Muscle layer of duodenum (tissue), 2 donors: ENCODE results near the gene UROC1.

Experiments used
- H3K27ac ChIP-seq: one replicate; pipeline ENCODE4 v1.7.0; 2013; ENCODE audit warnings: mild to moderate bottlenecking, low read length
- H3K27me3 ChIP-seq: one replicate; pipeline ENCODE4 v1.7.0; 2013; ENCODE audit warnings: low read depth, mild to moderate bottlenecking, control low read depth, low read length
- H3K36me3 ChIP-seq, 2 donors: one replicate each; pipeline ENCODE4 v1.7.0; 2013; ENCODE audit warnings: low read length in 2 of 2, control low read depth in 1 of 2, mild to moderate bottlenecking in 1 of 2; ENCODE audit not compliant: insufficient read depth in 2 of 2, control insufficient read depth in 1 of 2
- H3K4me1 ChIP-seq, 2 donors: one replicate each; pipeline ENCODE4 v1.7.0; 2013; ENCODE audit warnings: low read length in 2 of 2, mild to moderate bottlenecking in 2 of 2, control low read depth in 1 of 2, moderate library complexity in 1 of 2; ENCODE audit not compliant: insufficient read depth in 2 of 2, control insufficient read depth in 1 of 2
- H3K4me3 ChIP-seq, 2 donors: one replicate each; pipeline ENCODE4 v1.7.0; 2013; ENCODE audit warnings: low read length in 2 of 2, low read depth in 1 of 2, mild to moderate bottlenecking in 1 of 2
- H3K9me3 ChIP-seq, 2 donors: one replicate each; pipeline ENCODE4 v1.7.0; 2013; ENCODE audit warnings: low read length in 2 of 2, control low read depth in 1 of 2, mild to moderate bottlenecking in 1 of 2; ENCODE audit not compliant: control insufficient read depth in 1 of 2
- donor health status: healthy.

UROC1 gene

DNA sequence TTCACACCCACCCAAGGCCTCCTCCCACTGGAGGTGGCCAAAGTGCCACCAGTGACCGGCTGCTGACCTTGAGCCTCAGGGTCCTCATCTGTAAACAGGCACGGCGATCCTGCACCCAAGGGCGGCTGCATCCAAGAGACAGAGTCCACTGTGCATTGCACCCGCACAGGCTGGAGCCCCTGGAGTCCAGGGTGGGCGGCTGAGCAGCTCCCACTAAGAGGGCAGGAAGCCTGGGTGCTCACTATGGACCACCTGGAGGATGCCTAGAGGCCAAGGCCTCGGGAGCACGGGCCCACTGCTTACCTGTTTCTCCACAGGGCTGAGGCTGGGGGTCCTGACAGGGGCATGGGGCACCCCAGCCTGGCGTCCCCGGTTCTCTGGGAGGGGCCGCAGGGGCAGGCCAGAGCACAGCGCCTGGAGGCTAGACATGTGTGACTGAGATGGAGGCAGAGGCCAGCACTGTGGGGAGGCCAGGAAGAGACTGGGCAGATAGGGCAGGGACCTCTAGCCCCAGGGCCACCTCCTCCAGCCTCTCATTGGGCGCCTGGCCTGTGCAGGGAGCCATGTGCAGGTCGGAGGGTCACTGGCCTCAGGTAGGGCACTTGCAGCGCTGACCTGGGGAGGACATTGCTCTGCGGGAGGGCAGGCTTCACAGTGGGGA is at the start of gene UROC1:
TSS of gene UROC1 (minus strand) at position 483 of the 661 bp plus-strand sequence. CDS start at position 429, 54 bp downstream.
- no peaks in the 10 kb centered on the region for H3K27me3 ChIP-seq
- no peak within 1 kb of the TSS for H3K27ac ChIP-seq
- H3K4me3 ChIP-seq = no peak within 1 kb of the TSS
- no peaks in the 10 kb centered on the region for H3K4me1 ChIP-seq
- no peaks in the 10 kb centered on the region for H3K9me3 ChIP-seq
- no peaks in the 10 kb centered on the region for H3K36me3 ChIP-seq

DNA sequence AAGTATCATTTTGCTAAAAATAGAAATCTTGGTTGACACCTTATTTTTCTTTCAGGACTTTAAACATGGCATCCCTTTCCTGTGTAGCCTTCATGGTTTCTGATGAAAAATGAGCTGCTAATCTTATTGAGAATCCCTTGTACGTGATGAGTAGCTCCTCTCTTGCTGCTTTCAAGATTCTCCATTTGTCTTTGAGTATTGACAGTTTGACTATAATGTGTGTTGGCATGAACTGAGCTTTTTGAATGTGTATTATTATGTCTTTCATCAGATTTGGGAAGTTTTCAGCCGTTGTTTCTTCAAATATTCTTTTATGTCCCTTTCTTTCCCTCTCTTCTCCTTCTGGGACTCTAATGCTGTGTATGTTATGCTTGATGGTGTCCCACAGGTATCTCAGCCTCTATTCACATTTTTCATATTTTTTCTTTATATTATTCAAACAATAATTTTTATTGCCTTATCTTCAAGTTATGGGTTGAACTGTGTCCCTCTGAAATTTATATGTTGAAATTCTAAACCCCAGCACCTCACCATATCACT is 45.2 kb upstream of the UROC1 start:
- H3K36me3 ChIP-seq = no peaks in the 10 kb centered on the region
- H3K9me3 ChIP-seq = peaks cover 4 to 5% of the 10 kb centered on the region in 2 donors
- no peak overlapping the region for H3K27ac ChIP-seq
- H3K4me1 ChIP-seq = no peaks in the 10 kb centered on the region
- no peak overlapping the region for H3K4me3 ChIP-seq
- H3K27me3 ChIP-seq = no peaks in the 10 kb centered on the region

DNA sequence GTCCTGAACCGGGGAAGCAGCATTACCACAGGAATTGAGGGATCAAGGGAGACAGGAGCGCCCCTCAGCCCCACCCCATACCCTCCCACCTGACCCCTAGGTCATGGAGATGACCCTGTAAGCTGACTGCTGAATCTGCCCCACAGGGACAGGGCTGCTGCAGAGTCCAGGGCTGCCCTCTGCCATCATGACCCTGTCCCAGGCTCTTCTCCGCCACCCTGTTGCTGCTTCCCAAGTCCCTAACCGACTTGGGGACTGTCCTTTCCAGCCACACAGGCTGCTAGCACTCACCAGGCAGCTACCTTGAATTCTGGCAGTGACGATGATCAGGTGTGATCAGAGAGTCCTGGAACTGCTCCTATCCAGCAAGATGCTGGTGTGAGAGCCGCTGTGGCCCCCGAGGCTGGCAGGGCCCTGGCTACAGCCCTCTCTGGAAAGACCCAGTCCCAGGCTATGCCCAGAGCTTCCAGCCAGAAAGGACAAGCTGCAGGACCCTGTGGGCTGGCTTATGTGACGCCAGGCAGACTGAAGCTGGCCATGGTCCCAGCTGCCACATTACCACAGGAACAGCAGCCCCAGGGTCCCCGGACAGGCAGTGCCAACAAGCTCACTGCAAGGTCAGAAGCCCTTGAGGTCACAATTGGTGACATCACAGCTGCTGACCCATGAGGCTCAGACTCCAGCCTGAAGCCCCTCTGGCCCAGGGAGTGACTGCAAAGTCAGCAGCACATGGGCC is 40.9 kb upstream of the UROC1 start, which contains the start of gene C3orf22:
TSS of gene C3orf22 (minus strand) at position 597 of the 736 bp plus-strand sequence. CDS start 5,542 bp downstream, outside the sequence.
- Histone ChIP-seq H3K9me3 (peaks cover 4 to 5% of the 10 kb centered on the region in 2 donors), H3K4me1 (no peaks in the 10 kb centered on the region), H3K27ac (no peak within 1 kb of the TSS), H3K36me3 (no peaks in the 10 kb centered on the region), H3K4me3 (no peak within 1 kb of the TSS), H3K27me3 (no peaks in the 10 kb centered on the region)

DNA sequence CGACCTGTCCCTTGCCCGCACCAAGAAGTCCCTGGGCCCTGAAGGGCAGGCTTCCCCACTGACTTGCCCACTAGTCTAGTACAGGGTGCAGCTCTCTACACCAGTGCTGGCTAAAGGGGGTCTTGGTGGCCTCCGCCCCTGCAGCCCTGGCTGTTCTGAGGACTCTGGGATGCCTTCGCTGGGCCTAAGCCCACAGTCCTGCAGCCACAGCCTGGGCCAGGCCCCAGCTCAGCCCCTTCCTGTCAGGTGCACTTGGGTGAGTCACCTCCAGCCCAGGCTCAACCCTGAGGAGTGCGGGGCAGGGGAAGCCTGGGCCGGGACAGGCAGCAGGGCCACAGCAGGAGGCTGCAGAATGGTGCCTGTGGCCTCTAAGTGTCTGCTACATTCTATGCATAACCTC is 40.2 kb upstream of the UROC1 start:
- no peaks in the 10 kb centered on the region for H3K27me3 ChIP-seq

DNA sequence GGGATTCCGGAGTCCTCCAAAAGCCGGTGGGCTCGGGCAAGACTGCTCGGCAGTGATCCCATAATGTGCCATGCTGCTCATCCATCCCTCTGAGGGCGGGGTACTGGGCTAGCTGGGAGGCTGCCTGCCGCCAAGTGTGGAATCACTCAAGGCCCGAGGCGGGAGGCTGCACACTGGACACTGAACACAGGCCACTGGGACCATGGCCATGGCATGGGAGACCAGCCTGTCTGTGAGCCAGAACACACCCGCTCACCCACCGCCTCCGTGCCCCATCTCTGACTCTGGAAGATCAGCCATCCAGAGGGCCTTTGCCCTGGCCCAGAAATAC is 39.8 kb upstream of the UROC1 start:
- Histone ChIP-seq H3K27me3 (no peaks in the 10 kb centered on the region), H3K9me3 (peaks cover under 1 to 4% of the 10 kb centered on the region in 2 donors), H3K36me3 (no peaks in the 10 kb centered on the region), H3K4me3 (no peak overlapping the region), H3K27ac (no peak overlapping the region), H3K4me1 (no peaks in the 10 kb centered on the region)

More for the DNA sequence above, 40.2 kb upstream of the UROC1 start:
- H3K27ac ChIP-seq = no peak overlapping the region
- H3K4me1 ChIP-seq = no peaks in the 10 kb centered on the region
- H3K9me3 ChIP-seq = peaks cover 4% of the 10 kb centered on the region in 2 donors
- no peaks in the 10 kb centered on the region for H3K36me3 ChIP-seq
- H3K4me3 ChIP-seq = no peak overlapping the region

DNA sequence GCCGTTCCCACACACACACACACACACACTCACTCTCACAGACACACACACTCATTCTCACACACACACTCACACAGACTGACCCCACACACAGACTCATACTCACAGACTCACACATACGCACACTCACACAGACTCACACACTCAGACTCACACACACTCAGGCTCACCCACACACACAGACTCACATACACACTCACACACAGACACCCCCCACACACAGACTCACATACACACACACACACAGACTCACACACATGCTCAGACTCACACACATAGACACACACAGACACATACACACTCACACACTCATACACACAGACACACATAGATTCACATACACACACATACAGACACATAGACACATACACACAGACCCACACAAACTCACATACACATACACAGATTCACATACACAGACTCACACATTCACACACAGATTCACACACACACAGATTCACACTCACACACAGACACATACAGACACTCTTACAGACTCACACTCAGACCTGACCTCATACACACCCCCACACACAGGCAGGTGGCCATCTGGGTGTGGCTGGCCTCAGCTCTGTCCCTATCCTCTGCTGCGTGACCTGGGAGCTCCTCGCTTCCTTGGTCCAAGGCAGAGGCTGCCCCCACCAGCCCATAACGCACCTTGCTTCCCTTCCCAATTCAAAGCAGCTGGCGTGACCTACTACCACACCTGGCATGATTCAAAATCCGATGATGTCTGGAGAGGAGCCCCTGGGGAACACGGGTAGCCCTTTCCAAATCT is 39.3 kb upstream of the UROC1 start:
- H3K9me3 ChIP-seq = peaks cover 0 to 2% of the 10 kb centered on the region in 2 donors
- no peaks in the 10 kb centered on the region for H3K4me1 ChIP-seq
- no peak overlapping the region for H3K4me3 ChIP-seq
- H3K27me3 ChIP-seq = no peaks in the 10 kb centered on the region
- H3K27ac ChIP-seq = no peak overlapping the region
- no peaks in the 10 kb centered on the region for H3K36me3 ChIP-seq

DNA sequence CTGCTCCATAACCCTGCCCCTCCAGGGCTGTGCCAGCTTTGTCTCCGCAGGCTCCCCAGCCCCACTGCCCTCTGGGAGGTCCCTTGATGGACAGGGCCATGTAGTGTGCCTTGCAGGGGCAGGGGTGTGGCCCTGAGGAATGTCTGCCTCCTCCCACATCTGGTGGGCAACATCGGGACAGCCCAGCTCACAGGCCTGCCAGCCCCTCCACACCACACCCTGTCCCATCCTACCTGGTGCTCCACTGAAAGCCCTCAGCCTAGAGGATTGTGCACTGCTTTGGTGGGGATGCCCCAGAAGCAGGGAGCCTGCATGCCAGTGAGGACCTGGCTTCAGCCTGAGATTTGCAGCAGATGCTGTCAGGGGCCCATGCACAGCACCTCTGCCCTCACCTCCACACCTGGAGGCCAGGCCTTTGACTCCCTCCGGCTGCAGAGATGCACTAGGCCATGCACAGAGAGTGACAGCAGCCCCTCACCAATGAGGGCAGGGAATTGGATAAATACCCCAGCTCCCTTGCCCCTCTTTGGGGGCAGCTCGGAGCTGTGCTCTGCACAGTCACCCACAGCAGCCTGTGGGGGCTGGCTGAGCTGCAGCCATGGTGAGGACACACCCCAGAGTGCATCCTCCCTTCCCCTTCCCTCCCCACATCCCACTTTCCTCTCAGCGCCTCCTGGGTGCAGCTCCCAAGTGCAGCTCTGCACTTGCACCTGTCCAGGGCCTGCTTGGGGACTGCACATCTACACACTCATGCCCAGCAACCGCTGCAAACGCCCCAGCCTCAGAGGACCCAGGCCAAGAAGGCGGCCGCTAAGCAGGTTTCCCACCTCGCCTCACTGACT is 38.4 kb upstream of the UROC1 start:
- Histone ChIP-seq H3K27me3 (no peaks in the 10 kb centered on the region), H3K36me3 (no peaks in the 10 kb centered on the region), H3K4me3 (no peak overlapping the region), H3K4me1 (no peaks in the 10 kb centered on the region), H3K9me3 (no peaks in the 10 kb centered on the region), H3K27ac (no peak overlapping the region)

DNA sequence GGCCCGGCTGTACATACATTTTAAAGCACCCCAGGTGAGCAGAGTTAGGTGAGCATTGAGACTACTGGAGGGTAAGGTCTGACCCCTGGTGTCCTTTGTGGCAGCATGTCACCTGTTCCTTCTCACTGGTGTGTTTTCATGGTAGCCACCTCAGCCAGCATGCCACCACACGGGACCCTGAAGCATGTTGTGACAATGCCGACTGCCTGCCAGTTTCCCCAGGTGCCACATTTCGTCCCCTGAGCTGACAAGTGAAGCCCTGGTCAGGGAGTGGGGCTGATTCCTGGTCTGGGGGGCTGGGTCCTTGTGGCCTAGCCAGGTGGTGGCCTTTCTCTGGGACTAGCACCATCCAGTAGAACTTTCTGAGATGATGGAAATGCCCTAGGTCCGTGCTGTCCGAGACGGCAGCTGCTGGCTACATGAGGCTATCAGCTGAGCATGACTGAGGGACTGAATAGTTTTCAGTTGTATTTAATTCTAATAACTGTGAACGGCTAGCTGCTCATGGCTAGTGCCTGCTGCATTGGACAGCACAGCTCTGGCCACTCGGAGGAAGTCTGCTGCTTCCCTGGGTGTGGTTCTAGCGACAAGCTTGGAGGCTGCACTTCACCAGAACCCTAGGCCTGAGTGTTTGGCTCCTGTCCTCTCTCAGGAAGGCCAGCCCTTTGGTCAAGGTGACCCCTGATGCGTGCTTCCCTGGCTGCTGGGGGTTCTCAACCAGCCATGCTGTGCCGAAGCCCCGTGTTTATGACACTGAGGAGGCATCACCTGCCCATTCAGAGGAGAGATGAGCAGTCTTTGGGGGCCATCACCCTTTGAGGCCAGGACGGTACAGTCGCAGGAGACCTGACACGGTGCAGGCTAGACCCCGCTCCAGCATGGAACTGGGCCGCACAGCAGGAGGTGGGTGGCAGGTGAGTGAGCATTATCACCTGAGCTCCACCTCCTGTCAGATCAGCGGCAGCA is 37.3 kb upstream of the UROC1 start:
- H3K4me3 ChIP-seq = no peak overlapping the region

DNA sequence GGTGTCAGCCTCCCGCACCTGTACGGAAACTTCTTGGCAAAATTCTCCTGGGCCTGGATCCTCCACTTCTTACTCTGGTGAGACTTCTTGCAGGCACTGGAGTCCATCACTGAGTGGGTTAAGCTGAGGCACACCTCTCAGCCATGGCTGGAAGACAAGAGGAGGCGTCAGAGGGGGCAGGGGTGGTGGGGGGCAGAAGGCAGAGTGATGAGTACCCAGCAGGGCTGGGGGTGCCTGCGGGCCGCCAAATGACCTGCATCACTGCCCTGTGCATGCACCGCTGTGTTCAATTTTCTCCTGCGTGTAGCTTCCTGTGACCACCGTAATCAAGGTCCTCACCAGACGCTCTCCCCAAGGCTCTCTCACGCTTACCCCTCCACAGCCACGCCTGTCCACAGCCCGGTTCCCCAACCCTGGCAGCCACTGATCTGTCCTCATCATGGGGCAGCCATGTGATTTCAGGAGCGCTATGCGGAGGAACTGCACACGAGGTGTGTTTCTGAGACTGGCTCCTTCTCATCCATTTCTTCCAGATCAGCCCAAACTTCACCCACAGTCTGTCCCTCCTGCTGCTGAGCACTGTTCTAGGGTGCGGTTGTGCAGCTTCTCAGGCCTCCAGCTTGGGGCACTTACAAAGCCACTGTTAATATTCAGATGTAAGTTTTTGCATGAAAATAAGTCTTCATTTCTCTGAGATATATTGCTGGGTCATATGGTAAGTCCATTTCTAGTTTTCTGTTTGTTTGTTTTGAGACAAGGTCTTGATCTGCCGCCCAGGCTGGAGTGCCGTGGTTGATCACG is 35.9 kb upstream of the UROC1 start:
- Histone ChIP-seq H3K9me3 (no peaks in the 10 kb centered on the region), H3K27me3 (no peaks in the 10 kb centered on the region), H3K36me3 (no peaks in the 10 kb centered on the region), H3K27ac (no peak overlapping the region), H3K4me1 (no peaks in the 10 kb centered on the region), H3K4me3 (no peak overlapping the region)

More for the DNA sequence above, 37.3 kb upstream of the UROC1 start:
- no peaks in the 10 kb centered on the region for H3K9me3 ChIP-seq
- H3K36me3 ChIP-seq = no peaks in the 10 kb centered on the region
- no peaks in the 10 kb centered on the region for H3K27me3 ChIP-seq
- H3K4me1 ChIP-seq = no peaks in the 10 kb centered on the region
- H3K27ac ChIP-seq = no peak overlapping the region
